Amniotic stem cell (primary cell): ENCODE measurements around the gene CPAMD8.
"Not testable (repeated sequence)": the region's sequence is repeated elsewhere in the genome, so short reads cannot be mapped to it uniquely, and the experiment has no call there.

Source experiments
- DNase-seq: peaks from one replicate; lab custom pipeline; 2025; lab: John Stamatoyannopoulos, UW

Gene CPAMD8

GRCh38 chr19:17037966-17038500, 11.4 kb upstream of the CPAMD8 start:
- no peak for DNase-seq

- no peak for DNase-seq
Measured at GRCh38 chr19:17037184-17037583, 10.6 kb upstream of the CPAMD8 start.

GRCh38 chr19:17036640-17037039, 10.0 kb upstream of the CPAMD8 start:
- no peak for DNase-seq

GRCh38 chr19:17035842-17036424, 9.3 kb upstream of the CPAMD8 start:
- DNase-seq: no peak

GRCh38 chr19:17031741-17032140, 5.1 kb upstream of the CPAMD8 start:
- DNase-seq: no peak

GRCh38 chr19:17027535-17027975, 945 bp upstream of the CPAMD8 start:
- DNase-seq: no peak

GRCh38 chr19:17025991-17026658, 485 bp downstream of the CPAMD8 start:
- no peak for DNase-seq

GRCh38 chr19:17025361-17025760, 1.2 kb downstream of the CPAMD8 start:
- no peak for DNase-seq

- not testable (repeated sequence) for DNase-seq
Measured at GRCh38 chr19:17024941-17025340, 1.7 kb downstream of the CPAMD8 start.

- DNase-seq: no peak
Measured at GRCh38 chr19:17023805-17024204, 2.8 kb downstream of the CPAMD8 start.

- no peak for DNase-seq
Measured at GRCh38 chr19:17022738-17023137, 3.9 kb downstream of the CPAMD8 start.

- no peak for DNase-seq
Measured at GRCh38 chr19:17021793-17022590, 4.6 kb downstream of the CPAMD8 start.

- DNase-seq: no peak
Measured at GRCh38 chr19:17021328-17021727, 5.3 kb downstream of the CPAMD8 start.

- DNase-seq: no peak
Measured at GRCh38 chr19:17020823-17021222, 5.8 kb downstream of the CPAMD8 start.

- DNase-seq: no peak
Measured at GRCh38 chr19:17020385-17020784, 6.2 kb downstream of the CPAMD8 start.

GRCh38 chr19:17014212-17014861, 12.3 kb downstream of the CPAMD8 start:
- not testable (repeated sequence) for DNase-seq

- no peak for DNase-seq
Measured at GRCh38 chr19:17011485-17011884, 15.1 kb downstream of the CPAMD8 start.

GRCh38 chr19:17006579-17006978, 20.0 kb downstream of the CPAMD8 start:
- DNase-seq: no peak

GRCh38 chr19:17005000-17005399, 21.6 kb downstream of the CPAMD8 start:
- no peak for DNase-seq

GRCh38 chr19:17004386-17004785, 22.2 kb downstream of the CPAMD8 start:
- DNase-seq: no peak

- no peak for DNase-seq
Measured at GRCh38 chr19:17002455-17002854, 24.2 kb downstream of the CPAMD8 start.

- DNase-seq: no peak
Measured at GRCh38 chr19:17001603-17002183, 24.9 kb downstream of the CPAMD8 start.
